Measurements from ENCODE around the gene SLC23A3. TPM values are rescaled to one million over a fixed set of nuclear protein-coding genes. Genes with fewer than 3 reads are reported as not detected.

The SLC23A3 gene
- total and polyA plus RNA-seq, 9 of the 15 experiments (the other 6 are each of a cell fraction or from before 2014, with no cell fraction given) = 0.06 to 0.64 (median 0.16) TPM

DNA sequence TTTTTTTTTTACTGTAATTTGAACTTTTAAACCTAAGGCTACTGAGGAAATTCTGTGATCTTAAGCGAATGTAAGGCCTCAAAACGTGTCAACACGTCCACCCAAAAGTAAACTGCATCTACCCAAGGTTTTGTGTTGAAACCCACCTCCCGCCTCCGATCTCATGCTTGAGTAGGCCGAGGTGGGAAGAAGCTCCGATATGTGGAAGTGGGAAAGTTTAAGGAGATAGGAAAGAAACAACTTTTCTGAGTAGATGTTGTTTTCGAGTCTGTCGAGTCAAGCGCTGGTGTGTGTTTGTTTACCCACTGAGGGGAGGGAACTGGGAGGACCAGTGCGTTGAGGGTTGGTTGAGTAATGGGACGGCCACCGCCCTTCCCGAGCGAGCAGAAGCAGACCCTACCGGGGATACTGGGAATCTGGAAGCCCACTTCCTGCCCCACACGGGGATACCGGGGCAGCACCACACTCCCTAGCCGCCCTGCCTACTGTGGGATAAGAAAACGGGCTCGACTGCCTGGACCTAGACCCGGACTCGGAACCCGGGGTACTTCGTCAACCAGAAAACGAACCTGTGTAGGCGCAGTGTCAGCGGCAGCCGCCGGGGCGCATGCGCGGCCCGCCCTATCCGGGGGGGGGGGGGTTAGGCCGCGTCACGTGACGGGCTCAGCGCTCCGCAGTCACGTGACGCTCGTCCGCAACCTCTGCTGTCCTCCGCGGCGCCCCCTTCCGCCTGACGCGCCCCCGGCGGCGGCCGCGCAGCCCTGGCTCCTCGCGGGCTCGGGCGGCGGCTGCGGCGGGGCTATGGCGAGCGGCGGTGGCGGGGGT, 7.9 kb upstream of the SLC23A3 start, which contains the start of gene RETREG2 (continued):
- TF ChIP-seq UBTF (IDR thresholded peaks at IDR 0.05; ENCODE audit: borderline replicate concordance in 1 of 2, low read depth in 2 of 2, low read length in 2 of 2) = peak in 1 of 2 experiments; percentile 26; a peak in 1 of 4 replicates
- peak; percentile 78 for TF ChIP-seq CTCFL (IDR thresholded peaks at IDR 0.05; ENCODE audit: borderline replicate concordance, insufficient read depth, low read depth, low read length, poor library complexity, severe bottlenecking)
- no peak for TF ChIP-seq HSF4 (CRISPR knock-in tag; IDR thresholded peaks at IDR 0.05; ENCODE audit: borderline replicate concordance)
- no peak for TF ChIP-seq RAD21 (CRISPR knock-in tag; conservative IDR thresholded peaks at IDR 0.05 in 1 of 2, IDR thresholded peaks at IDR 0.05 in 1 of 2)
- TF ChIP-seq POLR2AphosphoS2 (IDR thresholded peaks at IDR 0.05; ENCODE audit: low read length) = no peak
- peak; percentile 90 for TF ChIP-seq CCNT2 (IDR thresholded peaks at IDR 0.05; ENCODE audit: borderline replicate concordance, extremely low read depth, insufficient read length, low read depth, low read length)
- no peak for TF ChIP-seq SIRT6 (IDR thresholded peaks at IDR 0.05; ENCODE audit: low read depth, low read length)
- peak; percentile 40 for TF ChIP-seq FOS (IDR thresholded peaks at IDR 0.05; ENCODE audit: extremely low read depth, insufficient read length)
- no peak for TF ChIP-seq NR3C1 (CRISPR knock-in tag; IDR thresholded peaks at IDR 0.05)
- 0 out of 2 replicates have a peak, but pooled peaks have one; percentile 22 for TF ChIP-seq ZFX (CRISPR knock-in tag; IDR thresholded peaks at IDR 0.05)
- TF ChIP-seq FOXA1 (IDR thresholded peaks at IDR 0.05; ENCODE audit: borderline replicate concordance) = no peak
- TF ChIP-seq, protein P1, sequence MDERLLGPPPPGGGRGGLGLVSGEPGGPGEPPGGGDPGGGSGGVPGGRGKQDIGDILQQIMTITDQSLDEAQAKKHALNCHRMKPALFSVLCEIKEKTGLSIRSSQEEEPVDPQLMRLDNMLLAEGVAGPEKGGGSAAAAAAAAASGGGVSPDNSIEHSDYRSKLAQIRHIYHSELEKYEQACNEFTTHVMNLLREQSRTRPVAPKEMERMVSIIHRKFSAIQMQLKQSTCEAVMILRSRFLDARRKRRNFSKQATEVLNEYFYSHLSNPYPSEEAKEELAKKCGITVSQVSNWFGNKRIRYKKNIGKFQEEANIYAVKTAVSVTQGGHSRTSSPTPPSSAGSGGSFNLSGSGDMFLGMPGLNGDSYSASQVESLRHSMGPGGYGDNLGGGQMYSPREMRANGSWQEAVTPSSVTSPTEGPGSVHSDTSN (CRISPR knock-in tag; IDR thresholded peaks at IDR 0.05; ENCODE audit: low read depth) = no peak
- TF ChIP-seq, protein P1 (tag; conservative IDR thresholded peaks at IDR 0.05; ENCODE audit: low read depth) = no peak
- no peak for TF ChIP-seq EGR1 (conservative IDR thresholded peaks at IDR 0.05)
- peak; percentile 75; the same call in 1 of the 2 replicates for TF ChIP-seq ATF3 (IDR thresholded peaks at IDR 0.05)
- TF ChIP-seq ATF3 (CRISPR knock-in tag; conservative IDR thresholded peaks at IDR 0.05) = no peak
- 0 out of 2 replicates have a peak, but pooled peaks have one; percentile 41 for TF ChIP-seq ELF4 (CRISPR knock-in tag; IDR thresholded peaks at IDR 0.05)
- TF ChIP-seq CEBPB (tag; IDR thresholded peaks at IDR 0.05) = no peak
- TF ChIP-seq BHLHE40 (IDR thresholded peaks at IDR 0.05; ENCODE audit: low read length) = peak; percentile 95
